Measurements from ENCODE around the gene FIZ1.

FIZ1 gene

DNA sequence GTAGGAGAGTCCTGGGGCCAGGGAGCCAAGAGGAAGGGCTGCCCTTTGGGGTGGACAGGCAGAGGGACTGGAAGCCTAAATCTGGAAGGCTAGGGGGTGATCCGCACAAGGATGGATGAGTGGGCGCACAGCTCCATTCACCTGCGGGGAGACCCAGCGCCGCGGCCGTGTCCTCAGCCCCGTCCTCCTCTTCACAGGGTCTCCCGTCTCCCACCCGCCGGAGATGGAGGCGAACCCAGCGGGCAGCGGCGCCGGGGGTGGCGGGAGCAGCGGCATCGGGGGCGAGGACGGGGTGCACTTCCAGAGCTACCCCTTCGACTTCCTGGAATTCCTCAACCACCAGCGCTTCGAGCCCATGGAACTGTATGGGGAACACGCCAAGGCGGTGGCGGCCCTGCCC lies 14.1 kb upstream of the FIZ1 start:
- Histone ChIP-seq H3K4me3 (no peak overlapping the region), H3K27ac (no peak overlapping the region)
- no peak for DNase-seq (ENCODE audit: low spot score)
- TF ChIP-seq, protein P1, sequence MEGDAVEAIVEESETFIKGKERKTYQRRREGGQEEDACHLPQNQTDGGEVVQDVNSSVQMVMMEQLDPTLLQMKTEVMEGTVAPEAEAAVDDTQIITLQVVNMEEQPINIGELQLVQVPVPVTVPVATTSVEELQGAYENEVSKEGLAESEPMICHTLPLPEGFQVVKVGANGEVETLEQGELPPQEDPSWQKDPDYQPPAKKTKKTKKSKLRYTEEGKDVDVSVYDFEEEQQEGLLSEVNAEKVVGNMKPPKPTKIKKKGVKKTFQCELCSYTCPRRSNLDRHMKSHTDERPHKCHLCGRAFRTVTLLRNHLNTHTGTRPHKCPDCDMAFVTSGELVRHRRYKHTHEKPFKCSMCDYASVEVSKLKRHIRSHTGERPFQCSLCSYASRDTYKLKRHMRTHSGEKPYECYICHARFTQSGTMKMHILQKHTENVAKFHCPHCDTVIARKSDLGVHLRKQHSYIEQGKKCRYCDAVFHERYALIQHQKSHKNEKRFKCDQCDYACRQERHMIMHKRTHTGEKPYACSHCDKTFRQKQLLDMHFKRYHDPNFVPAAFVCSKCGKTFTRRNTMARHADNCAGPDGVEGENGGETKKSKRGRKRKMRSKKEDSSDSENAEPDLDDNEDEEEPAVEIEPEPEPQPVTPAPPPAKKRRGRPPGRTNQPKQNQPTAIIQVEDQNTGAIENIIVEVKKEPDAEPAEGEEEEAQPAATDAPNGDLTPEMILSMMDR (IDR thresholded peaks at IDR 0.05): no peak

DNA sequence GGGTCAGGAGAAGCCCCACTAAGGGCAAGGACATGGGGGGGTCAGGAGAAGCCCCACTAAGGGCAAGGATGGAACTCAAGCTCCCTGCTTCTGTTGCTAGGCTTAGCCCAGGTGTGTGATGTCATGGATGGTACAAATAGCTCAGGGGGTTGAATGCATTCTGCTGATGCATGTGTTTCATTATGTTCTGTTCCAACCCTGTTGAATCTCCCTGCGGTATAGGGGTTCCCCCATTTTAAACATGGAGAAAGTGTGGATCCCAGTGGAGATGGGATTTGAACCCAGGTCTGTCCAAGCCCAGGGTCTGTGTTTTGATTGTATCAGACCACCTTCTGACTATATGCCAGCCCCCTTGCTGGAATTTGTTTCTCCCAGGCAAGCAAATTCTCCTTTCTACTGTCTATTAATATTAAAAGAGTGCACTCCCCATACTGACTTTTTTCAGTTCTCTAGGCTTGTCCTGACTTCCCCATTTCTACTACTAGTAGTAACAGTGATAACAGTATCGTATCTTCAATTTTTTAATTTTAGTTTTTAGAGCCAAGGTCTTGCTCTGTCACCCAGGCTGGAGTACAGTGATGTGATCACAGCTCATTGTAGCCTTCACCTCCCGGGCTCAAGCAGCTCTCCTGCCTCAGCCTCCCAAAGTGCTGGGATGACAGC lies 12.8 kb upstream of the FIZ1 start:
- TF ChIP-seq, protein P1 (IDR thresholded peaks at IDR 0.05): no peak
- Histone ChIP-seq H3K4me3 (no peak overlapping the region), H3K27ac (no peak overlapping the region)
- DNase-seq (ENCODE audit: low spot score): no peak

DNA sequence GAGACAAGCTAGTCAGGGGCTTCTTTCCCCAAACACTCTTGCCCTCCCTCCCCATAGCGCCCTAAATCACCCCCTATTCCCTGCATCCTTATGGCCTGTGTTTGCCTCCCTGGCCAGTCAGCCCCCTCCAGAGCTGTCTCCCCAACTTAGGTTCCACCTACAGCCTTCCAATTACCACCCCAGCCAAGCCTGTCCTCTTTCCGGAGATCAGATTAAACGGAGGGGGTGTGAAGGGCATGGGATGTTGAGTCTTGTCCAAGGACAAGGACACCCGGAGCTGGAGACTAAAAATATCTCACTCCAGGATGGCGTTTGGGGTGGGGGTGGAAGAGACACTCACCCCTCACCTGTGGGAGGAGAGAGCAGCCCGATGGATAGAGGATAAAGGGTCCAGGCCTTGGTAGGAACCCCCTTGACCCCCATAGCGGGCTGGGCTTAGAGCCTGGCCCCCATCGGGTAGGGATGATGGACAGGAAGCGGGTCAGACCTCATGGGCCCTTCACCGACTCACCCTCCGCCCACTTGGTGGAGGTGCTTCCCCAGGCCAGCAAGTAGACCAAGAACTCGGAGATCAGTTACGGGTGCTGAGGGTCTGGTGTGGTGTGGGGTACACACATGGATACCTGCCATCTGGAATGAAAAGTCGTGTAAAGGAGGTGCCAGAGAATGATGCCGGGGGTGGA lies 12.1 kb upstream of the FIZ1 start:
- TF ChIP-seq, protein P1 (IDR thresholded peaks at IDR 0.05): no peak
- H3K27ac ChIP-seq: no peak overlapping the region
- no peak for DNase-seq (ENCODE audit: low spot score)
- H3K4me3 ChIP-seq: no peak overlapping the region

DNA sequence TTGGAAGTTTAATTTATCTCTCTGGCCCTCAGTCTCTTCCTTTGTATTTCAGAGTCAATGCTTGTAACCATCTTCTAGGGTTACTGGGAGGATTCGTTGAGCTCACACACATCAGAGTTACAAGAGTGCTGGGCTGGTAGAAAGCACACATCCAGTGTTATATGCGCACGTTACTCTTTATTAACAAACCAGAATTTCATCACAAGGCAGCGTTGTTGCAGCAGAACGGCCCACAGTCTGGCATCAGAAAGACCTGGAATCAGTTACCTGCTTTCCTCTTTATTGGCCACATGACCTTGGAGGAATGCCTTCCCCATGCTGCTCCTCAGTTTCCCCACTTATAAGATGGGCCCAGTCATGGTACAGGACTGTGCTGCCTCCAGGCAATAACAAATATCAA lies 10.0 kb upstream of the FIZ1 start:
- Histone ChIP-seq H3K4me3 (no peak overlapping the region), H3K27ac (no peak overlapping the region)
- TF ChIP-seq, protein P1 (IDR thresholded peaks at IDR 0.05): no peak
- no peak for DNase-seq (ENCODE audit: low spot score)

DNA sequence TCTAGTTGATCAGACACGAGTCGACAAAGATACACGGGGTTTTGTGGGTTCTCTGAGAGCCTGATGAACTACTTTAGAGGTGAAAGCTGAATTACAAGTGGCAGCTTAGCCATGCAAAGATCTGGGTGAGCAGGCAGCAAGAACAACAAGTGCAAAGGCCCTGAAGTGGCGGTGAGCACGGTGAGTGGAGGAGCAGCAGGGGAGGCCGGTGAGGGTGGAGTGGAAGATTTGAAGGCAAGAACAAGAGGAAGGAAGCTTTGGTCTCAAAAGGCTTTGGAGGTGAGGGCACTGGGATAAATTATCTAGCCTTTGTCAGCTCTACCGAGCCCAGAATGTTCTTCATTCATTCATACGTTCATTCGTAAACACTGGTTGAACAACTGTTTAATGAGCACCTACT lies 7.5 kb upstream of the FIZ1 start:
- peak overlapping the region; percentile 97 for H3K4me3 ChIP-seq
- no peak for DNase-seq (ENCODE audit: low spot score)
- TF ChIP-seq, protein P1 (IDR thresholded peaks at IDR 0.05): no peak
- peak overlapping the region; percentile 91 to 99 for H3K27ac ChIP-seq

DNA sequence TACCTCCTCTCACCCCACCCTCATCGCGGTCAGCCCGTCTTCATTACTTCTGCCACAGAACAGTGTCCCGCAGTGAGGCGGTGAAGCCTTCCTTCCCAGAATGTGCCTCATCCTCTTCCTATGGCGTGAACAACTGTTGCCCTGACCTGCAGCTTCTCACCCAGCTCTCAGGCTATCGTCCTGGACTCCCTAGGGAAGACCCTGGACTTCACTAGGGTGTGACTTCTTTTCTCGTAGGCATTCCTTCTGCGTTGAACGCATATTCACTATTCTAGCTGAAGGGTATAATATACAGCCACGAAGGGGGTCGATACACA lies 7.1 kb upstream of the FIZ1 start:
- TF ChIP-seq, protein P1 (IDR thresholded peaks at IDR 0.05): no peak
- peak overlapping the region; percentile 97 for H3K4me3 ChIP-seq
- no peak for DNase-seq (ENCODE audit: low spot score)
- peak overlapping the region; percentile 91 to 99 for H3K27ac ChIP-seq
